ENCODE measurements around the gene LCNL1. TPM values are rescaled to one million over a fixed set of nuclear protein-coding genes. Genes with fewer than 3 reads are reported as not detected.
A peak's percentile ranks its signal among the peaks of the same experiment; 100 is the strongest.

LCNL1 gene
- total RNA-seq, 1 experiment from 2014 or later: 0.11 TPM

- DNase-seq (ENCODE audit: low read depth): no peak
Measured at GRCh38 chr9:137009938-137010732, 27.3 kb downstream of the LCNL1 start.

GRCh38 chr9:137011156-137011555 lies 28.4 kb downstream of the LCNL1 start:
- DNase-seq (ENCODE audit: low read depth): no peak

GRCh38 chr9:137011907-137012675 lies 29.3 kb downstream of the LCNL1 start:
- DNase-seq (ENCODE audit: low read depth): no peak

GRCh38 chr9:137012694-137013570 lies 30.1 kb downstream of the LCNL1 start:
- no peak for DNase-seq (ENCODE audit: low read depth)

GRCh38 chr9:137013571-137013940 lies 30.8 kb downstream of the LCNL1 start:
- no peak for DNase-seq (ENCODE audit: low read depth)

- no peak for DNase-seq (ENCODE audit: low read depth)
Measured at GRCh38 chr9:137014166-137014565, 31.4 kb downstream of the LCNL1 start.

GRCh38 chr9:137014776-137015539 lies 32.2 kb downstream of the LCNL1 start:
- DNase-seq (ENCODE audit: low read depth): no peak

GRCh38 chr9:137015540-137015930 lies 32.7 kb downstream of the LCNL1 start:
- DNase-seq (ENCODE audit: low read depth): no peak

- no peak for DNase-seq (ENCODE audit: low read depth)
Measured at GRCh38 chr9:137015976-137016375, 33.2 kb downstream of the LCNL1 start.

GRCh38 chr9:137016436-137016835 lies 33.6 kb downstream of the LCNL1 start:
- no peak for DNase-seq (ENCODE audit: low read depth)

GRCh38 chr9:137017071-137017470 lies 34.3 kb downstream of the LCNL1 start:
- DNase-seq (ENCODE audit: low read depth): no peak

GRCh38 chr9:137017791-137018497 lies 35.2 kb downstream of the LCNL1 start:
- no peak for DNase-seq (ENCODE audit: low read depth)

GRCh38 chr9:137018761-137019559 lies 36.2 kb downstream of the LCNL1 start:
- DNase-seq (ENCODE audit: low read depth): no peak

- no peak for DNase-seq (ENCODE audit: low read depth)
Measured at GRCh38 chr9:137019891-137020683, 37.3 kb downstream of the LCNL1 start.

GRCh38 chr9:137020771-137021567 lies 38.2 kb downstream of the LCNL1 start:
- no peak for DNase-seq (ENCODE audit: low read depth)

- no peak for DNase-seq (ENCODE audit: low read depth)
Measured at GRCh38 chr9:137021568-137021978, 38.8 kb downstream of the LCNL1 start.

- DNase-seq (ENCODE audit: low read depth): peak; percentile 53
Measured at GRCh38 chr9:137021979-137022661, 39.3 kb downstream of the LCNL1 start.

- DNase-seq (ENCODE audit: low read depth): no peak
Measured at GRCh38 chr9:137022662-137023008, 39.8 kb downstream of the LCNL1 start.

All from LHCN-M2 (cell line).